ENCODE results near the gene FMNL2.

Gene FMNL2

GRCh38 chr2:152580714-152581113 lies 245.7 kb downstream of the FMNL2 start:
- H3K27ac ChIP-seq: no peak overlapping the region
- DNase-seq: no peak
- H3K27me3 ChIP-seq (ENCODE audit: insufficient read depth, low read depth, severe bottlenecking): no peaks in the 10 kb centered on the region
- no peak overlapping the region for H3K4me3 ChIP-seq (ENCODE audit: low read depth, low read length)
- no peaks in the 10 kb centered on the region for H3K9me3 ChIP-seq (ENCODE audit: severe bottlenecking)
- peaks cover 7% of the 10 kb centered on the region for H3K36me3 ChIP-seq
- TF ChIP-seq CTCF (IDR thresholded peaks at IDR 0.05; ENCODE audit: low read depth, low read length): no peak

- TF ChIP-seq CTCF (IDR thresholded peaks at IDR 0.05; ENCODE audit: low read depth, low read length): no peak
- no peak overlapping the region for H3K27ac ChIP-seq
- no peak for DNase-seq
- no peaks in the 10 kb centered on the region for H3K27me3 ChIP-seq (ENCODE audit: insufficient read depth, low read depth, severe bottlenecking)
- H3K36me3 ChIP-seq: peaks cover 7% of the 10 kb centered on the region
- no peak overlapping the region for H3K4me3 ChIP-seq (ENCODE audit: low read depth, low read length)
- H3K9me3 ChIP-seq (ENCODE audit: severe bottlenecking): no peaks in the 10 kb centered on the region
Observed at GRCh38 chr2:152581360-152581759, 246.4 kb downstream of the FMNL2 start.

- no peaks in the 10 kb centered on the region for H3K9me3 ChIP-seq (ENCODE audit: severe bottlenecking)
- H3K4me3 ChIP-seq (ENCODE audit: low read depth, low read length): no peak overlapping the region
- no peak overlapping the region for H3K27ac ChIP-seq
- H3K36me3 ChIP-seq: peaks cover 7% of the 10 kb centered on the region
- no peak for TF ChIP-seq CTCF (IDR thresholded peaks at IDR 0.05; ENCODE audit: low read depth, low read length)
- H3K27me3 ChIP-seq (ENCODE audit: insufficient read depth, low read depth, severe bottlenecking): no peaks in the 10 kb centered on the region
- peak; percentile 17 for DNase-seq
Observed at GRCh38 chr2:152582081-152582480, 247.1 kb downstream of the FMNL2 start.

GRCh38 chr2:152583512-152584229 lies 248.7 kb downstream of the FMNL2 start:
- Histone ChIP-seq H3K36me3 (peaks cover 7% of the 10 kb centered on the region), H3K4me3 (ENCODE audit: low read depth, low read length) (no peak overlapping the region), H3K27me3 (ENCODE audit: insufficient read depth, low read depth, severe bottlenecking) (no peaks in the 10 kb centered on the region), H3K27ac (no peak overlapping the region), H3K9me3 (ENCODE audit: severe bottlenecking) (no peaks in the 10 kb centered on the region)
- no peak for DNase-seq
- no peak for TF ChIP-seq CTCF (IDR thresholded peaks at IDR 0.05; ENCODE audit: low read depth, low read length)

- no peak for TF ChIP-seq CTCF (IDR thresholded peaks at IDR 0.05; ENCODE audit: low read depth, low read length)
- Histone ChIP-seq H3K27ac (no peak overlapping the region), H3K36me3 (peaks cover 7% of the 10 kb centered on the region), H3K4me3 (ENCODE audit: low read depth, low read length) (no peak overlapping the region), H3K27me3 (ENCODE audit: insufficient read depth, low read depth, severe bottlenecking) (no peaks in the 10 kb centered on the region), H3K9me3 (ENCODE audit: severe bottlenecking) (no peaks in the 10 kb centered on the region)
- no peak for DNase-seq
Observed at GRCh38 chr2:152584301-152584700, 249.3 kb downstream of the FMNL2 start.
